ENCODE data around the gene ENOPH1.

- TF ChIP-seq, protein P1, sequence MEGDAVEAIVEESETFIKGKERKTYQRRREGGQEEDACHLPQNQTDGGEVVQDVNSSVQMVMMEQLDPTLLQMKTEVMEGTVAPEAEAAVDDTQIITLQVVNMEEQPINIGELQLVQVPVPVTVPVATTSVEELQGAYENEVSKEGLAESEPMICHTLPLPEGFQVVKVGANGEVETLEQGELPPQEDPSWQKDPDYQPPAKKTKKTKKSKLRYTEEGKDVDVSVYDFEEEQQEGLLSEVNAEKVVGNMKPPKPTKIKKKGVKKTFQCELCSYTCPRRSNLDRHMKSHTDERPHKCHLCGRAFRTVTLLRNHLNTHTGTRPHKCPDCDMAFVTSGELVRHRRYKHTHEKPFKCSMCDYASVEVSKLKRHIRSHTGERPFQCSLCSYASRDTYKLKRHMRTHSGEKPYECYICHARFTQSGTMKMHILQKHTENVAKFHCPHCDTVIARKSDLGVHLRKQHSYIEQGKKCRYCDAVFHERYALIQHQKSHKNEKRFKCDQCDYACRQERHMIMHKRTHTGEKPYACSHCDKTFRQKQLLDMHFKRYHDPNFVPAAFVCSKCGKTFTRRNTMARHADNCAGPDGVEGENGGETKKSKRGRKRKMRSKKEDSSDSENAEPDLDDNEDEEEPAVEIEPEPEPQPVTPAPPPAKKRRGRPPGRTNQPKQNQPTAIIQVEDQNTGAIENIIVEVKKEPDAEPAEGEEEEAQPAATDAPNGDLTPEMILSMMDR (IDR thresholded peaks at IDR 0.05; ENCODE audit: insufficient read depth, low read length, poor library complexity, severe bottlenecking), result no peak
- no peak for TF ChIP-seq EZH2phosphoT487 (conservative IDR thresholded peaks at IDR 0.05; ENCODE audit: low read length)
Measured at GRCh38 chr4:82510216-82510615, 79.8 kb downstream of the ENOPH1 start.

Measured in SU-DHL-6 (cell line).